GM18873 (cell line): Measurements from ENCODE around the gene AGO3.
"Not testable (repeated sequence)": the region's sequence is repeated elsewhere in the genome, so short reads cannot be mapped to it uniquely, and the experiment has no call there.

Experiments used
- ATAC-seq: cut with Tn5 transposase; IDR thresholded peaks from one replicate; pipeline ENCODE4 v1.9.1; 2021; ENCODE audit warnings: mild to moderate bottlenecking, moderate library complexity, moderate number of reproducible peaks; ENCODE audit not compliant: unreplicated experiment, low FRiP score

Gene AGO3

DNA sequence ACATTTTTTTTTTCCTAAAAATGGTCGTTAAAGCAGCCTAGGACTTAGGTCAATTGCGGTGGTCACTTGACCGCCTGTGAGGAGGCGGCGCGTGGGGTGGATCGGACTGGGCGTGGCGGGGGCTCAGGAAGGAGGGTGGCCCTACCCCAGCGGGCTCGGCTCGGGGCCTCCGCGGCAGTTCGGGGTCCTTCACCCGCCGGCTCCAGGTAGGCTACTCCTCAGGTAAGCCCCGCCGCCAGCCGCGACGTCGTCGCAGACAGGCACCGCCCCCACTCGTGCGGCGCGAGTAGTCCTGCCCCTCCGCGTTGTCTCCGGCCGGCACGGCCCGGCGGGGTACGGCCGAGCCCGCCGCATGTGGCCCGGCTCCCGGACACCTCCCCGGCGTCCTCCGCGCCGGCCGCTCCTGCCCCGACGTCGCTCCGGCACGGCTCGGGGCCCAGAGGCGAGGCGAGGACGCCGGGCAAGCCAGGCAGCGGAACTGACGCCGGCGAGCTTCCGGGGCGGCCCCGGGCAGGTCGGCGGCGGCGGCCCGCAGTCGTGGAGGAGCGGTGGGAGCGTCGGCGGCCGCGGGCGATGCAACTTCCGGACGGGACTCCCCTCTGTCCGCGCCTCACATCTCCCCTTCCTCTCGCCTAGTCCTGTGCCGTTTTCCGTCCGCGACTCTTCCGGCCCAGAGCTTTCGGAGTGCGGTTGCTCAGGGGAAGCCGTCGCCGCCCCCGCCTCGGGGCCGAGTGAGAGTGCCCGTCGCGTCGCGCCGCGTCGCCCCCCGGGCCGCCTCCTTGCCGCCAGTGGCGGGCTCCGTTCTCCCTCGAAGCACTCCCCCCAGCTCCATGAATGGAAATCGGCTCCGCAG is at the start of gene AGO3:
AGO3 (plus strand) TSS at position 513 of the 853 bp plus-strand sequence; CDS start at position 835, 322 bp downstream.
- peak; percentile 73 for ATAC-seq

DNA sequence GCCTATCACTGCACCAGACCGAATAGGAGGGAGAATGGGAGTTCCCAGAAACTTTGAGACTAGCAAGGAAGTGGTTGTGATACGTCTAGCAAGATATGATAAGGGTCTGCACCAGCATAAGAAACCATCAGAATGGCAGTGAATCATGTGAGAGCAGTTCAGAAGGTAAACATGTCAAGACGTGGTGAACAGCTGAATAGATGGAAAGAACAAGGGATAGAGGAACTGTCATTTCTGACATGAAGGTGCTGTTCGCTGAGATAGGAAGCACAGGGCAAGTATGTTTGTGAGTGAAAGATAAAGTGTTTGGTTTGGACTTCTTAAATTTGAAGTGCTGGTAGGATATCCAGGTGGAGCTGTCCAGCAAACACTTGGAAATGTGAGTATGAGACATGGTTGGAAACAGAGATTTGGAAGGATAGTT is 49.0 kb upstream of the AGO3 start:
- no peak for ATAC-seq

DNA sequence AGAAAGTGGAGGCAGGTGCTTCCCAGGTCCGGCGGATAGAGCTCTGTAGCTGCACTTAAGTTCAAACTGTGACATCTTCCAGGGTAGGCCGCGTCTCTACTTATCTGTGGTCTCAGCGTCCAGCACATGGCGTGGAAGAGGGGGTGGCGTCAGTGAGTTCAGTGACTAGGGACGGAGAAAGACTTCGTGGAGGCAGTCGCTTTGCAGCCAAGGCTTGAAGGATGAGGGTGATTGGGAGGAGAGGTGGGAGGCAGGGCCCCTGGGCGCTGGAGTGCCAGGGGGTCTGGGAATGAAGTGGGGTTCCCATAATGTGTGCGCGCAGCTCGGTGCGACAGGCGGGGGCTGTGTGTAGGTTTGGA is 48.3 kb upstream of the AGO3 start:
- ATAC-seq: no peak

DNA sequence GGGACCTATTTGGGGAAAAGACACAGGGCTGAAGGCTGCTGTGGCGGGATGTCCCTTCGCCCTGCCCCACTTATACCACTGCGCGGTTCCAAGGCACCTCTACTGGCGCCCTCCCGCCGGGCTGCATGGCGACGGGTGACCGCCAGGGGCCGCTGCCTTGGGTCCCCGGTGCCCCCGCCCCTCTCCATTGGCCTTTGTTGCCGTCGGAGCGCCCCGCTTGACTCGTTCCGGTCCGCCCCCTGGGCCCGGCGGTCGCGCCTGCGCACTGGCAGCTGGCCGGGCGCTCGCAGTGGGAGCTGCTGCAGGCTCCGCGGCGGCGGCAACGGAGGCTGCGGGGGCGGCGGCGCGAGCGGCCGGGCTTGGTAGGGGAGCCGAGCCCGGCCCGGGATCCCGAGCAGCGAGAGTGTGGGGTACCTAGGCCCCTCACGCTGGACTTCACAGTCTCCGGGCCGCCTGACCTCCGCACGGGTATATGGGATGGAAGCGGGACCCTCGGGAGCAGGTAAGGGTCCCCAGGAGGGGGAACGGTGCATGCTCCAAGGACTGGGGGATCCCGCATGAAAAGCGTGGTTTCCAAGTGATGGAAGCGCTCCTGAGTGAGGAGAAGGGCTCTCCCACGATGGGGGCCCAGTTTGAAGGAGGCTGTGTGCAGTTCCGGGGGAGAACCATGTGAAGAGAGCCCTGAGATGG is 47.8 kb upstream of the AGO3 start, which contains the start of gene AGO1:
AGO1 (plus strand) TSS at position 265 of the 690 bp plus-strand sequence; CDS start at position 478, 213 bp downstream.
- ATAC-seq: peak; percentile 66

DNA sequence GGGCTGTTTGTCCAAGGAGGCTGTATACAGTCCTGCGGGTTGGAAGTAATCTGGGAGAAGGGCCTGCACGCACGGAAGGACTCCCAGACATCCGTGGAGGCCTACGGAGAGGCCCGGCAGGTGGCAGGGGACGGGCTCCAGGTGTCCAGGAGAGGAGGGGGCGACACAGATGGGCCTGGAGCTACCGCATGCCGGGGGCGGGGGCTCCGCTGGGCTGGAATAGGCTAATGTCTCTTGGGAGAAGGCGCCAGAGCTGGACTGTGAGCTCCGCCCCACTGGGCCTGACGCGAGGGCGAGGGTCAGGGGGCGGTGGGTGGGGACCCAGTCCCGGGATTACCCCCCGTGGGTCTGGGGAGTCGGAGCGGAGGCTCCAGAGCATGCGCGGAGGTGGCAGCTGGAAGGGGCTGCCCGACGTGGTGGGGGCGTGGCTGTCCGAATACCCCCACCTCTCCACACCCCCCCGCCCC is 47.2 kb upstream of the AGO3 start:
- ATAC-seq: no peak

DNA sequence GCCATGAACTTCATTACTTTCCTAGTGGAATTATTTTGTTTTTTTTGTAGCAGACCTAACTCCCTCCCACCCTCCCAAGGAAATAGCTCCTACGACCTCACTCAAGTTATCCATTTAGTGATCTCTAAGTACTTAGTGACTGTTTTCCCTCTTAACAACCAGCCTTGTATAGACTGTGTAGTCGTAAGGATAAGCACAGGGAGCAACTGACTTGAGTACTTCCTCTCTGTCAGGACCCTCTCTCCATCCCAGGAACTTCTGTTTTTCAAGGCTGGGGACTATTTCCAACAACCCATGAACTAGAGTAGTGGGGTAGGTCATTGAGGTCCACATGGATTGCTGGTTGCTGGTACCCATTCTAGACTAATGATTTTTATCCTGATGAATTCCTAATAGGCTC is 46.0 kb upstream of the AGO3 start:
- no peak for ATAC-seq

DNA sequence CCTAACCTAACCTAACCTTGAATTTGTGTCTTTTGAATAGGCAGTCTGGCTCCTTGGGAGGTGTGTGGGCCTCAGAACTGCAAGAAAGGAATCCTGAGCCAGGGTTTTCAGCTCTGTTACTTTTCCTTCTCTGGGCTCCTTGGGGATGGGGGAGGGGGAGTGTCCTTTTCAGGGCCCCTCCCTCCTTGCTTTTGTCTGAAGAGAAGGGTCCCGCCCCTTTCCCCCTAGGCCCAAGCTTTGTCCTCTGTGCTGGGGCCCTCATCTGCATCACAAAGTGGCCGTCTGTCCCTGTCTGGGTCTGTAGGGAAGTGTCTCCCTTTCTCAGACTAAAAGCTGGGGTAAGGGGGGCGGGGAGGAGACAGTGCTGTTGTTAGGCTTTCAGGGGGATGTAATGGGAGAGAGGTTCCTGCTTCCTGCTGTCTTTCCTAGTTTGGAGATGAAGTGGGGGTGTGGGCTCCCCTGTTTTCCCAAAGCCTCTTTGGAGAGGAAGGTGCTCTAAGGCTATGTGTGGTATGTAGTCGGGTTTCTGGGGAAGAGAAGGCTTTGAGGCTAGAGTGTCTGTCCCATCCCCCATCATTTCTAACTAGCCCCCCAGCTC is 44.8 kb upstream of the AGO3 start:
- ATAC-seq: no peak

GRCh38 chr1:35886577-35887431 is 44.1 kb upstream of the AGO3 start:
- ATAC-seq: no peak

GRCh38 chr1:35887508-35887907 is 43.4 kb upstream of the AGO3 start:
- no peak for ATAC-seq

DNA sequence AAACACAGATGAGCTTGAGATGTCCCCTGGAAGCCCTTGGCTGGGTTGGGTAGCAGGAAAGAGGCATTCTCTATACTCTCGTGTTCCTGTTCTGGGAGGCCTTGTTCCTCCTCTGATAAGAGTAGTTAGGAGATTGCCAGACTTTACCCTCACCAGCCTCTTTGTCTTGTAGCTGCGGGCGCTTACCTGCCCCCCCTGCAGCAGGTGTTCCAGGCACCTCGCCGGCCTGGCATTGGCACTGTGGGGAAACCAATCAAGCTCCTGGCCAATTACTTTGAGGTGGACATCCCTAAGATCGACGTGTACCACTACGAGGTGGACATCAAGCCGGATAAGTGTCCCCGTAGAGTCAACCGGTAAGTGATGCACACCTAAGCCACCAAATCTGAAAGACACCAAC is 42.6 kb upstream of the AGO3 start:
- ATAC-seq: no peak

DNA sequence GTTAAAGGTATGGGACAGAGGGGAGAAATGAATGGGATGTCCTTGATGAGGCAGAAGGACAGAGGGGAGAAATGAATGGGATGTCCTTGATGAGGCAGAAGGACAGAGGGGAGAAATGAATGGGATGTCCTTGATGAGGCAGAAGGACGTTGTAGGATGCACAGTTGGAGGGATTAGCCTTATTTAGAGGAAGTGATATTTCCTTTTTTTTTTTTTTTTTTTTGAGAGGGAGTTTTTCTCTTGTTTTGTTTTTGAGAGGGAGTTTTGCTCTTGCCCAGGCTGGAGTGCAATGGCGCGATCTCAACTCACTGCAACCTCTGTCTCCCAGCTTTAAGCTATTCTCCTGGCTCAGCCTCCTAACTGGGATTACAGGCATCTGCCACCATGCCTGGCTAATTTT is 41.9 kb upstream of the AGO3 start:
- not testable (repeated sequence) for ATAC-seq

DNA sequence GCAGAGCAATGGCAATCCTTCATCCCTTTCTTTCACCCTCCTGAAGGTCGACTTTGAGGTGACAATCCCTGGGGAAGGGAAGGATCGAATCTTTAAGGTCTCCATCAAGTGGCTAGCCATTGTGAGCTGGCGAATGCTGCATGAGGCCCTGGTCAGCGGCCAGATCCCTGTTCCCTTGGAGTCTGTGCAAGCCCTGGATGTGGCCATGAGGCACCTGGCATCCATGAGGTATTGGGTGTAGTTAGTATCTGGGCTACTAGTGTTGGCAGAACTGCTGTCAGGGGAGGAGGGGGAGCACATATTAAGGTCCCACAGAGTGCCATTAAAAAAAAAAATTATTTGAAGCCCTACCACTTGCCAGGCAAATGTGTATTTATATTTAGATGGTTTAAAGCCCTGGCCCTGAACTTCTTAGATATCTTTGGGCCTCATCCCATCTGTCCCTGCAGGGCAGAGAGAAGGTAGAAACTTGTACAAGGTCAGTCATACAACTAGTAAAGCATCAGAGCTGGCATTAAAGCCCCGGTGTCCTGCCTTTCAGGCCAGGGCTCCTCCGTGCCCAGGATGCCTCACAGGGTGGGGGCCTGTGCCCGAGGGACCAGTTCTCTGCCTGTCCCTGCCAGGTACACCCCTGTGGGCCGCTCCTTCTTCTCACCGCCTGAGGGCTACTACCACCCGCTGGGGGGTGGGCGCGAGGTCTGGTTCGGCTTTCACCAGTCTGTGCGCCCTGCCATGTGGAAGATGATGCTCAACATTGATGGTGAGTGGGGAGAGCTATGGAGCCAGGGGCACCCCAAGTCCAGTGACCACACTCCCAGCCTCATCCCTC is 37.6 kb upstream of the AGO3 start:
- no peak for ATAC-seq

GRCh38 chr1:35894183-35894582 is 36.7 kb upstream of the AGO3 start:
- ATAC-seq: no peak

GRCh38 chr1:35894656-35895055 is 36.2 kb upstream of the AGO3 start:
- no peak for ATAC-seq

DNA sequence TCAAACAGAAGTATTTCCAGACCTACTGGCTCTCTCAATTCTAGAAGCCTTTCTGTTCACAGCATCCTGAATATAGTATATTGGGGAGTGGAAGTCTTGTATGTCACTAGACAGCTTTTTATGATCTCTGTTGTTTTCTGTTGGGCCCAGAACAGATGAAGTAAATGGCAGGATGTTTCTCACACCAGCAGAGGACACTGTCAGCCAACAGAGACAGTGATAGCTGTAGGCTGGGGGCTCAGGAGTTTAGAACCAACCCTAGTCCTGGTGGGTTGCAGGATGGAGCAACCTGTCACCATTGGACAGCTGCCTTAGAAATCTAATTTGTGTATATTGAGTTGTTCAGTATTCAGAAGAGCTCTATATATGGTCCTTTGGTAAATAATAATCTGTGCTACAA is 31.0 kb upstream of the AGO3 start:
- ATAC-seq: no peak

DNA sequence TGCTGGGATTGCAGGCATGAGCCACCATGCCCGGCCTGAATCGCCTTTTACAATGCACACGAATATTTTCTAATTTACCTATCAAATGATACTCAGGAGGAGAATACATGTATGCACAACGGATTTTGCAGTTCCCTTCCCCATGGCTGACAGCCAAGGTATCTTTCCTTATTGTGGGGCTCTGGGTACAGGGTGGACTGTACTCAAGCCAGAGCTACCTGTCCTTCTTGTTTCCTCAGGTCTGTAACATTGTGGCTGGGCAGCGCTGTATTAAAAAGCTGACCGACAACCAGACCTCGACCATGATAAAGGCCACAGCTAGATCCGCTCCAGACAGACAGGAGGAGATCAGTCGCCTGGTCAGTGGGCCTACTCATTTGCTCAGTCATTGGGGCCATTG is 29.7 kb upstream of the AGO3 start:
- no peak for ATAC-seq

DNA sequence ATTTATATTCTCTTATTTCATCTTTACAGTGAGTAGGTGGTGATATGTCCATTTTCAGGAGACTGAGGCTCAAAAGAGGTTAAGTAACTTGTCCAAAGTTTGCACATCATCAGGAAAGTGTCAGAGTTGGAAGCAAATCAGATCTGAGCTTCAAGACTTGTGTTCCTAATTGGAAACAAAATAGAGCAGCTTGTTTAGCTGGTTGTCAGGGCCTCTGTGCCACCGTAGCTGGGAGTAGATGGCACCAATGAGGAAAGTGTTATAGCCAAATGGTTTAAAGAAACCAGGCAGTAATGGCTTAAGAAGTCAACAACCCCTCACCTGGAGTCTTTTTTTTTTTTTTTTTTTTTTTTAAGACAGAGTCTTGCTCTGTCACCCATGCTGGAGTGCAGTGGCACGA is 28.2 kb upstream of the AGO3 start:
- ATAC-seq: no peak

DNA sequence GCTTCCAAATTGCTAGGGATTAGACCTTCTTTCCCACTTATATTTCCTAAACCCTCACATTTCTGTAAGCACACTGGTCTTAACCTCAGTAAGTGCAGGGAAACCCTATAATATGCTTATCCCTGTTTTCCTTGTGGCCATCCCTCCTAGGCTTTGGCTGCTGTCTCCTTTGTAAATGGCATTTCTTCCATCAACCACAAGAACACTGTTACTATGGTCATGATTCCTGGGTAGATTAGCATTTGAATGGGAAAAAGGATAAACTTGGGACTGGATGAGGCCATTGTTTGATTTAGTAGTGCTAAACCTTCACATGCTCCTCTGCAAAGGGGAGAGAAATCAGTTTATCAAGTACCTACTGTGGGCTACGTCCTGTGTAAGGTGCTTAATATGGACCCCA is 16.2 kb upstream of the AGO3 start:
- no peak for ATAC-seq

DNA sequence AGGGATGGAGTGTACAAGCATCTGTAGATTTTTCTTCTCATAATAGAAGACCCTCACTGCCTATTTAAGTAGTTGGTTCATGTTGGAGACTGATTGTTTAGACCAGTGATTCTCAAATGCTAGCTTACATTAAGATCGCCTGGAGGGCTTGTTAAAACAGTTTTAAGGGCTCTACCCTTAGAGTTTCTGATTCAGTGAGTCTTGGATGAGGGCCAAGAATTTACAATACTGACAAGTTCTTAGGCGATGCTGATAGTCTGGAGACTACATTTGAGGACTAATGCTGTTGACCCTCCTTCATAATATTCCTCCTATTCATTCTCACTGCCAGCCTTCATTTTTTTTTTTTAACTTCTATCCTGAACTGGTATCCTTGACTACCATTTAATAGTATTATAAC is 15.2 kb upstream of the AGO3 start:
- no peak for ATAC-seq
